Fibroblast of lung (primary cell): ENCODE results near the gene ITPA. TPM values are rescaled to one million over a fixed set of nuclear protein-coding genes. Genes with fewer than 3 reads are reported as not detected.
A peak's percentile ranks its signal among the peaks of the same experiment; 100 is the strongest.
"Not testable (repeated sequence)": the region's sequence is repeated elsewhere in the genome, so short reads cannot be mapped to it uniquely, and the experiment has no call there.

ENCODE experiments used
- DNase-seq, 2 donors: peaks; one replicate each; pipeline versions ENCODE4 v3.0.0 to v3.0.0-alpha.2; 2010; ENCODE audit warnings: low read depth in 2 of 2
- H2AFZ ChIP-seq: 2 replicates; pipeline ENCODE4 v1.5.1; 2012; ENCODE audit warnings: low read length, control low read depth, inconsistent platforms
- H3K27ac ChIP-seq: 2 replicates; pipeline ENCODE4 v1.5.1; 2011; ENCODE audit warnings: low read length, control low read depth; ENCODE audit not compliant: insufficient read depth
- H3K27me3 ChIP-seq: 2 replicates; pipeline ENCODE4 v1.5.1; 2011; ENCODE audit warnings: mild to moderate bottlenecking, low read length; ENCODE audit not compliant: control insufficient read depth, insufficient read depth
- H3K36me3 ChIP-seq: 2 replicates; pipeline ENCODE4 v1.5.1; 2011; ENCODE audit warnings: low read length; ENCODE audit not compliant: control insufficient read depth, insufficient read depth
- H3K4me1 ChIP-seq: 2 replicates; pipeline ENCODE4 v1.5.1; 2011; ENCODE audit warnings: low read length; ENCODE audit not compliant: control insufficient read depth, insufficient read depth; ENCODE audit errors: extremely low read depth
- H3K4me2 ChIP-seq: 2 replicates; pipeline ENCODE4 v1.5.1; 2011; ENCODE audit warnings: low read length, control low read depth; ENCODE audit not compliant: insufficient read depth; ENCODE audit errors: extremely low read depth
- H3K4me3 ChIP-seq, 4 experiments: fragments of 200-600 bp in 1 of 4; sonication (generic) in 1 of 4; replicated peaks in 1 of 4; 2 replicates each; pipeline ENCODE4 v1.5.1; 2011 to 2016; ENCODE audit warnings: low read length in 4 of 4, low read depth in 3 of 4, mild to moderate bottlenecking in 3 of 4, control low read depth in 2 of 4, inconsistent platforms in 1 of 4, mixed read lengths in 1 of 4; ENCODE audit not compliant: insufficient read depth in 1 of 4; ENCODE audit errors: control extremely low read depth in 1 of 4
- H3K79me2 ChIP-seq: 2 replicates; pipeline ENCODE4 v1.5.1; 2012; ENCODE audit warnings: mild to moderate bottlenecking, low read length, inconsistent platforms; ENCODE audit not compliant: control insufficient read depth, insufficient read depth
- H3K9ac ChIP-seq: 2 replicates; pipeline ENCODE4 v1.5.1; 2011; ENCODE audit warnings: mild to moderate bottlenecking, low read length, control low read depth; ENCODE audit not compliant: insufficient read depth
- H3K9me3 ChIP-seq: 2 replicates; pipeline ENCODE4 v1.5.1; 2012; ENCODE audit warnings: low read depth, low read length; ENCODE audit not compliant: control insufficient read depth, insufficient read depth
- H4K20me1 ChIP-seq: 2 replicates; pipeline ENCODE4 v1.5.1; 2011; ENCODE audit warnings: low read length; ENCODE audit not compliant: control insufficient read depth, insufficient read depth; ENCODE audit errors: extremely low read depth
- EZH2 ChIP-seq: IDR thresholded peaks from 2 replicates; pipeline ENCODE4 v1.5.1; 2012; ENCODE audit warnings: low read length, control low read depth, mild to moderate bottlenecking; ENCODE audit errors: missing control alignments
- polyA plus RNA-seq, 2 donors: library from polyadenylated mRNA; depleted of rRNA in 1 of 2; stranded (reverse) in 1 of 2; unstranded in 1 of 2; fragments of >200 nt; gene quantifications; 2 replicates each; pipeline ENCODE4 v1.2.1, GENCODE V29; 2011 to 2012; ENCODE audit warnings: missing spikeins in 1 of 2
- total RNA-seq: library from RNA; depleted of rRNA; stranded (reverse); fragments of >200 nt; gene quantifications from 2 replicates; pipeline ENCODE4 v1.2.1, GENCODE V29; 2014
- TF ChIP-seq, protein P1 (sequence below), 2 donors: IDR thresholded peaks in 1 of 2; conservative IDR thresholded peaks in 1 of 2; 1 replicate in 1 of 2; 2 replicates in 1 of 2; pipeline ENCODE4 v1.5.1; 2011 to 2012; ENCODE audit warnings: low read length in 2 of 2, control low read depth in 1 of 2, inconsistent platforms in 1 of 2, low read depth in 1 of 2, mild to moderate bottlenecking in 1 of 2

Gene ITPA
- total and polyA plus RNA-seq, 2 donors (not counting 1 experiment from before 2014, with no cell fraction given): 21.3 to 32.2 TPM

DNA sequence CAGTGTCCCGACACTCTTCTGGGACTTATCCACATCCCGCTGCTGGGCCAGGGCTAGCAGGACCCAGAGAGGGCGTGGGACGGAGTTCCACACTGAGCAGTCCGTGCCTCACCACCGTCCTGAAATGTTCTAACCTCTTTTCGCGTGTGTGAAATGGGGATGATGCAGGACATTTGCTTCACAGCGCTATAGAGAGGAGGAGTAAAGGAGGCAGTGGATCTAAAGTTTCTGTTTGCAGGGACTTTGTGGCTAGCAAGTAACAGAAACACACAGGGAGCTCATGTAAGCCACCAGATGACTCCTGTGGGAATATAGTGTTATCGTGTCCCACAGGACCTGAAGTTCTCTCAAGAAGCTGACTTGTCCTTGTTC lies 634 bp downstream of the ITPA start:
- Histone ChIP-seq H3K79me2 (peaks cover 25% of the 10 kb centered on the region), H3K27me3 (no peaks in the 10 kb centered on the region), H3K4me3 (peak overlapping the region; percentile 92 to 96 (median 96)), H4K20me1 (no peaks in the 10 kb centered on the region), H3K4me2 (peak overlapping the region; percentile 96), H3K9me3 (no peaks in the 10 kb centered on the region), H3K4me1 (peaks cover 6% of the 10 kb centered on the region), H2AFZ (peak overlapping the region; percentile 90), H3K27ac (peak overlapping the region; percentile 84), H3K36me3 (no peaks in the 10 kb centered on the region), H3K9ac (peak overlapping the region; percentile 81)
- TF ChIP-seq, protein P1, sequence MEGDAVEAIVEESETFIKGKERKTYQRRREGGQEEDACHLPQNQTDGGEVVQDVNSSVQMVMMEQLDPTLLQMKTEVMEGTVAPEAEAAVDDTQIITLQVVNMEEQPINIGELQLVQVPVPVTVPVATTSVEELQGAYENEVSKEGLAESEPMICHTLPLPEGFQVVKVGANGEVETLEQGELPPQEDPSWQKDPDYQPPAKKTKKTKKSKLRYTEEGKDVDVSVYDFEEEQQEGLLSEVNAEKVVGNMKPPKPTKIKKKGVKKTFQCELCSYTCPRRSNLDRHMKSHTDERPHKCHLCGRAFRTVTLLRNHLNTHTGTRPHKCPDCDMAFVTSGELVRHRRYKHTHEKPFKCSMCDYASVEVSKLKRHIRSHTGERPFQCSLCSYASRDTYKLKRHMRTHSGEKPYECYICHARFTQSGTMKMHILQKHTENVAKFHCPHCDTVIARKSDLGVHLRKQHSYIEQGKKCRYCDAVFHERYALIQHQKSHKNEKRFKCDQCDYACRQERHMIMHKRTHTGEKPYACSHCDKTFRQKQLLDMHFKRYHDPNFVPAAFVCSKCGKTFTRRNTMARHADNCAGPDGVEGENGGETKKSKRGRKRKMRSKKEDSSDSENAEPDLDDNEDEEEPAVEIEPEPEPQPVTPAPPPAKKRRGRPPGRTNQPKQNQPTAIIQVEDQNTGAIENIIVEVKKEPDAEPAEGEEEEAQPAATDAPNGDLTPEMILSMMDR (conservative IDR thresholded peaks at IDR 0.05 in 1 of 2, IDR thresholded peaks at IDR 0.05 in 1 of 2; ENCODE audit: low read depth in 1 of 2, low read length in 2 of 2): no peak
- TF ChIP-seq EZH2: no peak
- DNase-seq: peak; percentile 10 to 14

DNA sequence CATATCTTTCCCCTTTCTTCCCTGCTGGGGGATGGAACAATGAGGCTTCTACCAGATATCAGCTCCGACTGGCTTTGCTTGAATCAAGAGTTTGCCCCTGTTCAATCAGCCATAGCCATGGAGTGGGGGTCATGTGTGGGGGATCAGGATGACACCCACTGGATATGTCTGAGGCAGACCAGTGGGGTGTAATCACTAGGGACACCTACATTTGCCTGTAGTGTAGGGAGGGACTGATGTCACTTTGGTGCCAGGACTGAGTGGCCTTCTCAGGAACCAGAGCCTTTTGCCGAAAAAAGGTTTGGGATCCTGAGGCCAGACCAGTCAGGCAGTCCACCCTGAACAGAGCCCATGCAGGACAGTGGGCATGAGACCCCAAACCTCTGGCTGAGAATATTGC lies 1.0 kb downstream of the ITPA start:
- H3K27me3 ChIP-seq: no peaks in the 10 kb centered on the region
- peak overlapping the region; percentile 92 to 96 (median 96) for H3K4me3 ChIP-seq
- no peak overlapping the region for H2AFZ ChIP-seq
- H3K4me2 ChIP-seq: peak overlapping the region; percentile 96
- peaks cover 25% of the 10 kb centered on the region for H3K79me2 ChIP-seq
- H3K36me3 ChIP-seq: peaks cover 2% of the 10 kb centered on the region
- H3K4me1 ChIP-seq: peaks cover 6% of the 10 kb centered on the region
- DNase-seq: no peak
- peak overlapping the region; percentile 81 for H3K9ac ChIP-seq
- no peaks in the 10 kb centered on the region for H3K9me3 ChIP-seq
- peak overlapping the region; percentile 84 for H3K27ac ChIP-seq
- no peaks in the 10 kb centered on the region for H4K20me1 ChIP-seq
- no peak for TF ChIP-seq EZH2

DNA sequence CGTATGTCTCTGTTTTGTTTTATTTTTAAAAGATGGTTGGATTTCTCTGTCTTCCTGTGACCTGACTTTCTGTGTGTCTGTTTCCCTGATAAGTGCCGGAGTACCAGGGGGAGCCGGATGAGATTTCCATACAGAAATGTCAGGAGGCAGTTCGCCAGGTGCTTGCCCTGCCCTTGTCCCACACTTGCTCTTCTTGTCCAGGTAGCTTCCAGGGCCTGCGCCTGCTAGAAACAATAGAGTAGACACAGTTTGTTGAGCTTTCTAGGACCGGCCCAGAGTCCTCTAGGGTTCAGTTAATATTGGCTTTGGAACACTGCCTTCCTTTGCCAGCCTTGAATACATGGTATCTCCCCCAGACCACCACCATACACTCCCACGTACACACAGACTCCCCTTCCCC lies 3.9 kb downstream of the ITPA start:
- Histone ChIP-seq H3K9me3 (no peaks in the 10 kb centered on the region), H3K4me3 (no peak overlapping the region), H3K79me2 (peaks cover 25% of the 10 kb centered on the region), H3K27ac (no peak overlapping the region), H3K36me3 (peaks cover 2% of the 10 kb centered on the region), H3K4me1 (peaks cover 6% of the 10 kb centered on the region), H3K4me2 (no peak overlapping the region), H3K9ac (no peak overlapping the region), H2AFZ (no peak overlapping the region), H4K20me1 (no peaks in the 10 kb centered on the region), H3K27me3 (no peaks in the 10 kb centered on the region)
- DNase-seq: no peak
- no peak for TF ChIP-seq EZH2
- TF ChIP-seq, protein P1 (conservative IDR thresholded peaks at IDR 0.05 in 1 of 2, IDR thresholded peaks at IDR 0.05 in 1 of 2; ENCODE audit: low read depth in 1 of 2, low read length in 2 of 2): no peak

DNA sequence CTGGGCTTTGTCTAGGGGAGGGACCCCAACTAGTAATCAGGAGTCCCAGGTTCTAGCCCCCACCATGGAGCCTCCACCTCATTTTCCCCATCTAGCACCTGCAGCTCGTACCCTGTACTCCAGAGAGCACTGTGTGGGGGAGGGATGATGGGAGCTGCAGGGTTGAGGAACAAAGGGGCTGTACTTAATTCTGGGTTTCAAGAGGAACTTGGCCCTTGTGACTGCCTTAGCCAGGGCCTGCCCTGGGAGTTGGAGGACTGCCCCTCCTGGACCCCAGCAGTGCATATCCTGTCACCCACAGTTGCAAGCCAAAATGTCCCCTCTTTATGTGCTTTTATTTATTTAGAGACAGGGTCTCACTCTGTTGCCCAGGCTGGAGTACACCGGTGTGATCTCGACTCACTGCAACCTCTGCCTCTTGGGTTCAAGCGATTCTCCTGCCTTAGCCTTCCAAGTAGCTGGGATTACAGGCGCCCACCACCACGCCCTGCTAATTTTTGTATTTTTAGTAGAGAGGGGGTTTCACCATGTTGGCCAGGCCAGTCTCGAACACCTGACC lies 6.1 kb downstream of the ITPA start:
- H3K79me2 ChIP-seq: peaks cover 11% of the 10 kb centered on the region
- H3K4me3 ChIP-seq, H3K9ac ChIP-seq, H3K36me3 ChIP-seq, H3K27ac ChIP-seq, H4K20me1 ChIP-seq, H3K9me3 ChIP-seq, H3K4me1 ChIP-seq, H2AFZ ChIP-seq, DNase-seq, H3K27me3 ChIP-seq, H3K4me2 ChIP-seq: not testable (repeated sequence)
